ENCODE data around the gene RPUSD2. TPM values are rescaled to one million over a fixed set of nuclear protein-coding genes. Genes with fewer than 3 reads are reported as not detected.

RPUSD2 gene
- total and polyA plus RNA-seq, 3 experiments from 2014 or later: 20.8 to 30.3 (median 25.1) TPM

GRCh38 chr15:40598672-40599071 is 29.6 kb downstream of the RPUSD2 start:
- peaks cover 9 to 16% (median 15%) of the 10 kb centered on the region in 3 donors for H3K4me1 Mint-ChIP-seq
- peak overlapping the region in 1 of 8 donors; percentile 10 for H3K27ac Mint-ChIP-seq
- Histone ChIP-seq H3K4me1 (ENCODE audit: insufficient read depth, low read length) (no peaks in the 10 kb centered on the region), H3K27me3 (ENCODE audit: insufficient read depth, low read length, poor library complexity, severe bottlenecking) (no peaks in the 10 kb centered on the region), H3K4me3 (ENCODE audit: low read length) (no peak overlapping the region), H3K9me3 (ENCODE audit: low read length) (no peaks in the 10 kb centered on the region), H3K27ac (ENCODE audit: low read depth, low read length) (no peak overlapping the region), H3K36me3 (ENCODE audit: insufficient read depth, low read length) (no peaks in the 10 kb centered on the region)
- no peak for DNase-seq
- peaks cover 1 to 5% of the 10 kb centered on the region in 2 donors for H3K27me3 Mint-ChIP-seq
- no peak overlapping the region for H3K4me3 Mint-ChIP-seq
- no peaks in the 10 kb centered on the region for H3K9me3 Mint-ChIP-seq
- CTCF ChIA-PET: interaction anchor here (0.9 to 1.7 kb wide), 2 partner anchors 9 to 26 kb away, joined by 3 to 8 read pairs; no protein-coding TSS in a partner anchor
- peaks cover 0 to 8% (median 1%) of the 10 kb centered on the region in 3 donors for H3K36me3 Mint-ChIP-seq
- POLR2A ChIA-PET: no interaction called here

GRCh38 chr15:40600956-40601355 is 31.9 kb downstream of the RPUSD2 start:
- Mint-ChIP-seq H3K4me1 (peaks cover 0 to 4% (median 0%) of the 10 kb centered on the region in 3 donors), H3K27me3 (no peaks in the 10 kb centered on the region), H3K27ac (no peak overlapping the region), H3K4me3 (no peak overlapping the region), H3K36me3 (no peaks in the 10 kb centered on the region), H3K9me3 (no peaks in the 10 kb centered on the region)
- CTCF ChIA-PET: interaction anchor here (3.8 kb wide), 1 partner anchor 11 kb away, joined by 16 read pairs; no protein-coding TSS in a partner anchor
- POLR2A ChIA-PET: no interaction called here
- Histone ChIP-seq H3K4me1 (ENCODE audit: insufficient read depth, low read length) (no peaks in the 10 kb centered on the region), H3K9me3 (ENCODE audit: low read length) (no peaks in the 10 kb centered on the region), H3K27me3 (ENCODE audit: insufficient read depth, low read length, poor library complexity, severe bottlenecking) (no peaks in the 10 kb centered on the region), H3K4me3 (ENCODE audit: low read length) (no peak overlapping the region), H3K36me3 (ENCODE audit: insufficient read depth, low read length) (no peaks in the 10 kb centered on the region), H3K27ac (ENCODE audit: low read depth, low read length) (no peak overlapping the region)
- DNase-seq: no peak

- Histone ChIP-seq H3K36me3 (ENCODE audit: insufficient read depth, low read length) (no peaks in the 10 kb centered on the region), H3K4me3 (ENCODE audit: low read length) (no peak overlapping the region), H3K27ac (ENCODE audit: low read depth, low read length) (no peak overlapping the region), H3K9me3 (ENCODE audit: low read length) (no peaks in the 10 kb centered on the region), H3K4me1 (ENCODE audit: insufficient read depth, low read length) (no peaks in the 10 kb centered on the region), H3K27me3 (ENCODE audit: insufficient read depth, low read length, poor library complexity, severe bottlenecking) (no peaks in the 10 kb centered on the region)
- DNase-seq: no peak
- no peak overlapping the region for H3K27ac Mint-ChIP-seq
- H3K9me3 Mint-ChIP-seq: no peaks in the 10 kb centered on the region
- CTCF ChIA-PET: interaction anchor here (3.8 kb wide), 1 partner anchor 14 kb away, joined by 16 read pairs; no protein-coding TSS in a partner anchor
- H3K36me3 Mint-ChIP-seq: no peaks in the 10 kb centered on the region
- peaks cover 0 to 4% (median 0%) of the 10 kb centered on the region in 3 donors for H3K4me1 Mint-ChIP-seq
- H3K4me3 Mint-ChIP-seq: no peak overlapping the region
- no peaks in the 10 kb centered on the region for H3K27me3 Mint-ChIP-seq
- POLR2A ChIA-PET: no interaction called here
These were observed 34.8 kb downstream of the RPUSD2 start for GRCh38 chr15:40603935-40604334.

GRCh38 chr15:40613080-40613479 is 44.0 kb downstream of the RPUSD2 start:
- Histone ChIP-seq H3K27me3 (ENCODE audit: insufficient read depth, low read length, poor library complexity, severe bottlenecking) (no peaks in the 10 kb centered on the region), H3K9me3 (ENCODE audit: low read length) (no peaks in the 10 kb centered on the region), H3K4me3 (ENCODE audit: low read length) (no peak overlapping the region), H3K4me1 (ENCODE audit: insufficient read depth, low read length) (no peaks in the 10 kb centered on the region), H3K36me3 (ENCODE audit: insufficient read depth, low read length) (no peaks in the 10 kb centered on the region), H3K27ac (ENCODE audit: low read depth, low read length) (no peak overlapping the region)
- H3K27ac Mint-ChIP-seq: no peak overlapping the region
- no peaks in the 10 kb centered on the region for H3K9me3 Mint-ChIP-seq
- H3K36me3 Mint-ChIP-seq: no peaks in the 10 kb centered on the region
- H3K27me3 Mint-ChIP-seq: peaks cover 0 to 2% of the 10 kb centered on the region in 2 donors
- DNase-seq: no peak
- ChIA-PET CTCF (no interaction called here), POLR2A (no interaction called here)
- no peak overlapping the region for H3K4me3 Mint-ChIP-seq
- H3K4me1 Mint-ChIP-seq: no peaks in the 10 kb centered on the region

GRCh38 chr15:40618023-40618422 is 48.9 kb downstream of the RPUSD2 start:
- ChIA-PET POLR2A (no interaction called here), CTCF (no interaction called here)
- Mint-ChIP-seq H3K4me1 (no peaks in the 10 kb centered on the region), H3K36me3 (no peaks in the 10 kb centered on the region), H3K27ac (no peak overlapping the region), H3K9me3 (no peaks in the 10 kb centered on the region), H3K27me3 (no peaks in the 10 kb centered on the region), H3K4me3 (no peak overlapping the region)
- Histone ChIP-seq H3K36me3 (ENCODE audit: insufficient read depth, low read length) (no peaks in the 10 kb centered on the region), H3K27me3 (ENCODE audit: insufficient read depth, low read length, poor library complexity, severe bottlenecking) (no peaks in the 10 kb centered on the region), H3K4me3 (ENCODE audit: low read length) (no peak overlapping the region), H3K27ac (ENCODE audit: low read depth, low read length) (no peak overlapping the region), H3K4me1 (ENCODE audit: insufficient read depth, low read length) (no peaks in the 10 kb centered on the region), H3K9me3 (ENCODE audit: low read length) (no peaks in the 10 kb centered on the region)
- DNase-seq: no peak

- no peak for DNase-seq
- no peak overlapping the region for H3K27ac Mint-ChIP-seq
- Histone ChIP-seq H3K9me3 (ENCODE audit: low read length) (no peaks in the 10 kb centered on the region), H3K4me3 (ENCODE audit: low read length) (no peak overlapping the region), H3K36me3 (ENCODE audit: insufficient read depth, low read length) (no peaks in the 10 kb centered on the region), H3K27ac (ENCODE audit: low read depth, low read length) (no peak overlapping the region), H3K27me3 (ENCODE audit: insufficient read depth, low read length, poor library complexity, severe bottlenecking) (no peaks in the 10 kb centered on the region), H3K4me1 (ENCODE audit: insufficient read depth, low read length) (no peaks in the 10 kb centered on the region)
- no peak overlapping the region for H3K4me3 Mint-ChIP-seq
- no peaks in the 10 kb centered on the region for H3K27me3 Mint-ChIP-seq
- ChIA-PET CTCF (no interaction called here), POLR2A (no interaction called here)
- H3K36me3 Mint-ChIP-seq: no peaks in the 10 kb centered on the region
- no peaks in the 10 kb centered on the region for H3K4me1 Mint-ChIP-seq
- H3K9me3 Mint-ChIP-seq: no peaks in the 10 kb centered on the region
These were observed 49.8 kb downstream of the RPUSD2 start for GRCh38 chr15:40618906-40619305.

GRCh38 chr15:40623361-40623760 is 54.3 kb downstream of the RPUSD2 start:
- H3K4me3 Mint-ChIP-seq: no peak overlapping the region

More at GRCh38 chr15:40623361-40623760, 54.3 kb downstream of the RPUSD2 start:
- Mint-ChIP-seq H3K36me3 (no peaks in the 10 kb centered on the region), H3K4me1 (no peaks in the 10 kb centered on the region), H3K27me3 (no peaks in the 10 kb centered on the region), H3K27ac (no peak overlapping the region), H3K9me3 (no peaks in the 10 kb centered on the region)
- no peak for DNase-seq
- POLR2A ChIA-PET: no interaction called here
- Histone ChIP-seq H3K27me3 (ENCODE audit: insufficient read depth, low read length, poor library complexity, severe bottlenecking) (no peaks in the 10 kb centered on the region), H3K9me3 (ENCODE audit: low read length) (no peaks in the 10 kb centered on the region), H3K4me1 (ENCODE audit: insufficient read depth, low read length) (no peaks in the 10 kb centered on the region), H3K27ac (ENCODE audit: low read depth, low read length) (no peak overlapping the region), H3K4me3 (ENCODE audit: low read length) (no peak overlapping the region), H3K36me3 (ENCODE audit: insufficient read depth, low read length) (no peaks in the 10 kb centered on the region)
- CTCF ChIA-PET: no interaction called here

Data from CD8-positive, alpha-beta memory T cell (primary cell).